ENCODE measurements around the gene PPP4R3B. TPM values are rescaled to one million over a fixed set of nuclear protein-coding genes. Genes with fewer than 3 reads are reported as not detected.
"Not testable (repeated sequence)": the region's sequence is repeated elsewhere in the genome, so short reads cannot be mapped to it uniquely, and the experiment has no call there.

The PPP4R3B gene
- polyA plus RNA-seq, 1 of the 3 experiments (the other 2 are of a cell fraction), result 9.3 TPM

DNA sequence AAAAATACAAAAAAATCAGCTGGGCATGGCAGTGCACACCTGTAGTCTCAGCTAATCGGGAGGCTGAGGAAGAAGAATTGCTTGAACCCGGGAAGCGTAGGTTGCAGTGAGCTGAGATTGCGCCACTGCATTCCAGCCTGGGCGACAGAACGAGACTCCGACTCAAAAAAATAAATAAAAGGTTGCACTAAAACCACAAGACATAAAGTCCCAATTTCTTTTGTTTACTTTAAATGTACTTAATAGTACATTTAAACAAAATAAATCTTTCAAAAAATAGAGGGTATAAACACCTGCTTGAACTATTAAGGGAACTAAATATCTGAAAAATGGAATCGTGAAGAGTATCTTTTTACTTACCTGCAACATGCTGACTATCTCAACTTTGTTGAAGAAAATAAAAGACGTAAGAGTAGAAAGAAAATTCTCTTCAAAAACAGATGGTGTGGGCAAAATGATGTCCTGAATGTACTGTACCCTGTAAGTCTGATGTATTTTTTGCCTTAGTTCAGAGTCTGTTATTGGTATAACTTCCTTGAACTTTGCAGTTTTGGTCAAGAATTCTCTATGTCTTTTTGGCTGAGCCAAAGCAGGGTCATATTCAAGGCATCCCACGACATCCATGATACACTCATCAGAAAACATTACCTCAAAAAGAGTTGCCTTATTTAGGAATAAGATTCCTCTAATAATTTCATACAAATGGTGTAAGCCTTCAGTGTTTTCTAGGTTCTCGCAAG lies 19.2 kb downstream of the PPP4R3B start:
- no peaks in the 10 kb centered on the region for H3K27me3 ChIP-seq (ENCODE audit: insufficient read depth)
- H3K79me2 ChIP-seq (ENCODE audit: insufficient read depth), result peaks cover 47% of the 10 kb centered on the region
- H3F3A ChIP-seq (replicated peaks; ENCODE audit: insufficient read depth), result peaks cover 3% of the 10 kb centered on the region
- no peak overlapping the region for H3K4me2 ChIP-seq
- CTCF ChIA-PET, result no interaction called here
- no peaks in the 10 kb centered on the region for H3K9me3 ChIP-seq
- H3K36me3 ChIP-seq (replicated peaks in 1 of 2; ENCODE audit: control insufficient read depth in 1 of 2, insufficient read depth in 2 of 2, low read length in 1 of 2), result peaks cover 18 to 31% of the 10 kb centered on the region in 2 experiments
- DNase-seq, result no peak
- H4K20me1 ChIP-seq (ENCODE audit: insufficient read depth), result no peaks in the 10 kb centered on the region
- WGBS (ENCODE audit: low lambda C conversion rate), result 95% methylated on average over 11 of the region's 11 CpGs
- no peak overlapping the region for H3K9ac ChIP-seq
- H3K9me2 ChIP-seq, result no peaks in the 10 kb centered on the region
- no peak overlapping the region for H2AFZ ChIP-seq (ENCODE audit: low read depth)
- POLR2A ChIA-PET, result no interaction called here
- no peak overlapping the region for H3K27ac ChIP-seq (ENCODE audit: low read depth in 2 of 2, low read length in 1 of 2)
- no peak overlapping the region for H3K4me3 ChIP-seq (ENCODE audit: low read depth in 2 of 2, low read length in 1 of 2)
- TF ChIP-seq, protein P1, sequence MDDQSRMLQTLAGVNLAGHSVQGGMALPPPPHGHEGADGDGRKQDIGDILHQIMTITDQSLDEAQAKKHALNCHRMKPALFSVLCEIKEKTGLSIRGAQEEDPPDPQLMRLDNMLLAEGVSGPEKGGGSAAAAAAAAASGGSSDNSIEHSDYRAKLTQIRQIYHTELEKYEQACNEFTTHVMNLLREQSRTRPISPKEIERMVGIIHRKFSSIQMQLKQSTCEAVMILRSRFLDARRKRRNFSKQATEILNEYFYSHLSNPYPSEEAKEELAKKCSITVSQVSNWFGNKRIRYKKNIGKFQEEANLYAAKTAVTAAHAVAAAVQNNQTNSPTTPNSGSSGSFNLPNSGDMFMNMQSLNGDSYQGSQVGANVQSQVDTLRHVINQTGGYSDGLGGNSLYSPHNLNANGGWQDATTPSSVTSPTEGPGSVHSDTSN (IDR thresholded peaks at IDR 0.05), result no peak
- no peak for TF ChIP-seq TAF1 (IDR thresholded peaks at IDR 0.05; ENCODE audit: borderline replicate concordance, low read depth, low read length)
- no peak for TF ChIP-seq SIN3A (IDR thresholded peaks at IDR 0.05; ENCODE audit: borderline replicate concordance, low read depth, low read length)
- no peak for TF ChIP-seq NRF1 (IDR thresholded peaks at IDR 0.05; ENCODE audit: low read depth, low read length)
- TF ChIP-seq FOXJ3 (CRISPR knock-in tag; IDR thresholded peaks at IDR 0.05), result no peak
- no peak for TF ChIP-seq JUND (IDR thresholded peaks at IDR 0.05)
- no peak for TF ChIP-seq RXRA (IDR thresholded peaks at IDR 0.05; ENCODE audit: borderline replicate concordance, low read depth)
- no peak for TF ChIP-seq EZH2phosphoT487 (IDR thresholded peaks at IDR 0.05; ENCODE audit: borderline replicate concordance, low read depth)
- no peak for TF ChIP-seq MEF2A (IDR thresholded peaks at IDR 0.05; ENCODE audit: borderline replicate concordance, low read depth)
- no peak for TF ChIP-seq FOSL2 (IDR thresholded peaks at IDR 0.05; ENCODE audit: borderline replicate concordance, low read depth)
- no peak for TF ChIP-seq ELF1 (IDR thresholded peaks at IDR 0.05)
- TF ChIP-seq, protein P2, sequence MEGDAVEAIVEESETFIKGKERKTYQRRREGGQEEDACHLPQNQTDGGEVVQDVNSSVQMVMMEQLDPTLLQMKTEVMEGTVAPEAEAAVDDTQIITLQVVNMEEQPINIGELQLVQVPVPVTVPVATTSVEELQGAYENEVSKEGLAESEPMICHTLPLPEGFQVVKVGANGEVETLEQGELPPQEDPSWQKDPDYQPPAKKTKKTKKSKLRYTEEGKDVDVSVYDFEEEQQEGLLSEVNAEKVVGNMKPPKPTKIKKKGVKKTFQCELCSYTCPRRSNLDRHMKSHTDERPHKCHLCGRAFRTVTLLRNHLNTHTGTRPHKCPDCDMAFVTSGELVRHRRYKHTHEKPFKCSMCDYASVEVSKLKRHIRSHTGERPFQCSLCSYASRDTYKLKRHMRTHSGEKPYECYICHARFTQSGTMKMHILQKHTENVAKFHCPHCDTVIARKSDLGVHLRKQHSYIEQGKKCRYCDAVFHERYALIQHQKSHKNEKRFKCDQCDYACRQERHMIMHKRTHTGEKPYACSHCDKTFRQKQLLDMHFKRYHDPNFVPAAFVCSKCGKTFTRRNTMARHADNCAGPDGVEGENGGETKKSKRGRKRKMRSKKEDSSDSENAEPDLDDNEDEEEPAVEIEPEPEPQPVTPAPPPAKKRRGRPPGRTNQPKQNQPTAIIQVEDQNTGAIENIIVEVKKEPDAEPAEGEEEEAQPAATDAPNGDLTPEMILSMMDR (IDR thresholded peaks at IDR 0.05), result no peak
- TF ChIP-seq, protein P3, sequence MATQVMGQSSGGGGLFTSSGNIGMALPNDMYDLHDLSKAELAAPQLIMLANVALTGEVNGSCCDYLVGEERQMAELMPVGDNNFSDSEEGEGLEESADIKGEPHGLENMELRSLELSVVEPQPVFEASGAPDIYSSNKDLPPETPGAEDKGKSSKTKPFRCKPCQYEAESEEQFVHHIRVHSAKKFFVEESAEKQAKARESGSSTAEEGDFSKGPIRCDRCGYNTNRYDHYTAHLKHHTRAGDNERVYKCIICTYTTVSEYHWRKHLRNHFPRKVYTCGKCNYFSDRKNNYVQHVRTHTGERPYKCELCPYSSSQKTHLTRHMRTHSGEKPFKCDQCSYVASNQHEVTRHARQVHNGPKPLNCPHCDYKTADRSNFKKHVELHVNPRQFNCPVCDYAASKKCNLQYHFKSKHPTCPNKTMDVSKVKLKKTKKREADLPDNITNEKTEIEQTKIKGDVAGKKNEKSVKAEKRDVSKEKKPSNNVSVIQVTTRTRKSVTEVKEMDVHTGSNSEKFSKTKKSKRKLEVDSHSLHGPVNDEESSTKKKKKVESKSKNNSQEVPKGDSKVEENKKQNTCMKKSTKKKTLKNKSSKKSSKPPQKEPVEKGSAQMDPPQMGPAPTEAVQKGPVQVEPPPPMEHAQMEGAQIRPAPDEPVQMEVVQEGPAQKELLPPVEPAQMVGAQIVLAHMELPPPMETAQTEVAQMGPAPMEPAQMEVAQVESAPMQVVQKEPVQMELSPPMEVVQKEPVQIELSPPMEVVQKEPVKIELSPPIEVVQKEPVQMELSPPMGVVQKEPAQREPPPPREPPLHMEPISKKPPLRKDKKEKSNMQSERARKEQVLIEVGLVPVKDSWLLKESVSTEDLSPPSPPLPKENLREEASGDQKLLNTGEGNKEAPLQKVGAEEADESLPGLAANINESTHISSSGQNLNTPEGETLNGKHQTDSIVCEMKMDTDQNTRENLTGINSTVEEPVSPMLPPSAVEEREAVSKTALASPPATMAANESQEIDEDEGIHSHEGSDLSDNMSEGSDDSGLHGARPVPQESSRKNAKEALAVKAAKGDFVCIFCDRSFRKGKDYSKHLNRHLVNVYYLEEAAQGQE (IDR thresholded peaks at IDR 0.05; ENCODE audit: low read depth, low read length), result no peak
- TF ChIP-seq, protein P4, sequence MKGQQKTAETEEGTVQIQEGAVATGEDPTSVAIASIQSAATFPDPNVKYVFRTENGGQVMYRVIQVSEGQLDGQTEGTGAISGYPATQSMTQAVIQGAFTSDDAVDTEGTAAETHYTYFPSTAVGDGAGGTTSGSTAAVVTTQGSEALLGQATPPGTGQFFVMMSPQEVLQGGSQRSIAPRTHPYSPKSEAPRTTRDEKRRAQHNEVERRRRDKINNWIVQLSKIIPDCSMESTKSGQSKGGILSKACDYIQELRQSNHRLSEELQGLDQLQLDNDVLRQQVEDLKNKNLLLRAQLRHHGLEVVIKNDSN (IDR thresholded peaks at IDR 0.05; ENCODE audit: borderline replicate concordance, low read depth), result no peak
- no peak for TF ChIP-seq YY1 (IDR thresholded peaks at IDR 0.05; ENCODE audit: low read depth)
- TF ChIP-seq MXI1 (IDR thresholded peaks at IDR 0.05; ENCODE audit: low read depth, low read length), result no peak
- TF ChIP-seq CHD2 (IDR thresholded peaks at IDR 0.05; ENCODE audit: low read length, partially characterized antibody), result no peak
- TF ChIP-seq GABPA (IDR thresholded peaks at IDR 0.05; ENCODE audit: low read depth), result no peak
- TF ChIP-seq RCOR1 (IDR thresholded peaks at IDR 0.05; ENCODE audit: low read length), result no peak
- H3K4me1 ChIP-seq (ENCODE audit: control insufficient read depth in 1 of 2, insufficient read depth in 2 of 2, low read depth in 1 of 2, low read length in 1 of 2), result no peaks in the 10 kb centered on the region

DNA sequence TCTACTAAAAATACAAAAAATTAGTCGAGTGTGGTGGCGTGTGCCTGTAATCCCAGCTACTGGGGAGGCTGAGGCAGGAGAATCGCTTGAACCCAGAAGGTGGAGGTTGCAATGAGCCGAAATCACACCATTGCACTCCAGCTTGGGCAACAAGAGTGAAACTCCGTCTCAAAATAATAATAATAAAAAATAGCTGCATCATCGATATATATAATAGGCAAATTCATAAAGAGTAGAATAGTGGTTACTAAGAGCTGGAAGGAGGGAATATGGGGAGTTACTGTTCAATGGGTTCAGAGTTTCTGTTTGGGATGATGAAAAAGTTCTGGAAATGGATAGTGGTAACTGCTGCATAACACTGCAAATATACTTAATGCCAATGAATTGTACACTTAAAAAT lies 20.6 kb downstream of the PPP4R3B start:
- H3F3A ChIP-seq (replicated peaks; ENCODE audit: insufficient read depth); H3K27me3 ChIP-seq (ENCODE audit: insufficient read depth); H4K20me1 ChIP-seq (ENCODE audit: insufficient read depth); DNase-seq; H2AFZ ChIP-seq (ENCODE audit: low read depth); H3K9ac ChIP-seq; H3K4me1 ChIP-seq (ENCODE audit: control insufficient read depth in 1 of 2, insufficient read depth in 2 of 2, low read depth in 1 of 2, low read length in 1 of 2); CTCF ChIA-PET; H3K4me2 ChIP-seq; H3K9me3 ChIP-seq; H3K27ac ChIP-seq (ENCODE audit: low read depth in 2 of 2, low read length in 1 of 2); H3K9me2 ChIP-seq; H3K4me3 ChIP-seq (ENCODE audit: low read depth in 2 of 2, low read length in 1 of 2): not testable (repeated sequence)
- over 99% methylated on average over 6 of the region's 6 CpGs for WGBS (ENCODE audit: low lambda C conversion rate)
- Histone ChIP-seq H3K36me3 (replicated peaks in 1 of 2; ENCODE audit: control insufficient read depth in 1 of 2, insufficient read depth in 2 of 2, low read length in 1 of 2) (peaks cover 13 to 27% of the 10 kb centered on the region in 2 experiments), H3K79me2 (ENCODE audit: insufficient read depth) (peaks cover 35% of the 10 kb centered on the region)
- POLR2A ChIA-PET, result interaction anchor here (0.7 kb wide), 1 partner anchor 77 kb away, joined by 3 read pairs; no protein-coding TSS in a partner anchor
